ENCODE results near the gene MMP7.

DNA sequence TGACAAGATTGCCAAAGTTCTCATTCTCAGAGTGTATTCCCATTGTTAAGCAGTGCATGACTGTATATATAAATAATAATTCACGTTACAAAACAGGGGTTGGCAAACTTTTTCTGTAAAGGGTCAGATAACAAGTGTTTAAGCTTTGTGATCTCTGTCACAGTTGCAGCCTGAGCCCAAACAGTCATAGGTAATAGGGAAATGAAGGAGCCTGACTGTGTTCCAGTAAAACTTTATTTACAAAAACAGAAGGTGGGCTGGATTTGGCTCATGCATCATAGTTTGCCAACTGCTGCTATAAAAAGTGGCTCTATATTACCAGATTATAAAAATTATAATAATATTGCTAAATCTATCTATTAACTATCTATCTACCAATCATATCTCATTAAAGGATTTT is 3.5 kb downstream of the MMP7 start:
- TF ChIP-seq, protein P1, sequence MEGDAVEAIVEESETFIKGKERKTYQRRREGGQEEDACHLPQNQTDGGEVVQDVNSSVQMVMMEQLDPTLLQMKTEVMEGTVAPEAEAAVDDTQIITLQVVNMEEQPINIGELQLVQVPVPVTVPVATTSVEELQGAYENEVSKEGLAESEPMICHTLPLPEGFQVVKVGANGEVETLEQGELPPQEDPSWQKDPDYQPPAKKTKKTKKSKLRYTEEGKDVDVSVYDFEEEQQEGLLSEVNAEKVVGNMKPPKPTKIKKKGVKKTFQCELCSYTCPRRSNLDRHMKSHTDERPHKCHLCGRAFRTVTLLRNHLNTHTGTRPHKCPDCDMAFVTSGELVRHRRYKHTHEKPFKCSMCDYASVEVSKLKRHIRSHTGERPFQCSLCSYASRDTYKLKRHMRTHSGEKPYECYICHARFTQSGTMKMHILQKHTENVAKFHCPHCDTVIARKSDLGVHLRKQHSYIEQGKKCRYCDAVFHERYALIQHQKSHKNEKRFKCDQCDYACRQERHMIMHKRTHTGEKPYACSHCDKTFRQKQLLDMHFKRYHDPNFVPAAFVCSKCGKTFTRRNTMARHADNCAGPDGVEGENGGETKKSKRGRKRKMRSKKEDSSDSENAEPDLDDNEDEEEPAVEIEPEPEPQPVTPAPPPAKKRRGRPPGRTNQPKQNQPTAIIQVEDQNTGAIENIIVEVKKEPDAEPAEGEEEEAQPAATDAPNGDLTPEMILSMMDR (IDR thresholded peaks at IDR 0.05), result no peak
- no peak for TF ChIP-seq POLR2A (IDR thresholded peaks at IDR 0.05)
